ENCODE results near the gene GPRIN1. TPM values are rescaled to one million over a fixed set of nuclear protein-coding genes. Genes with fewer than 3 reads are reported as not detected.

The GPRIN1 gene
- total RNA-seq, 4 donors from 2014 or later = 0.24 to 0.75 (median 0.30) TPM

DNA sequence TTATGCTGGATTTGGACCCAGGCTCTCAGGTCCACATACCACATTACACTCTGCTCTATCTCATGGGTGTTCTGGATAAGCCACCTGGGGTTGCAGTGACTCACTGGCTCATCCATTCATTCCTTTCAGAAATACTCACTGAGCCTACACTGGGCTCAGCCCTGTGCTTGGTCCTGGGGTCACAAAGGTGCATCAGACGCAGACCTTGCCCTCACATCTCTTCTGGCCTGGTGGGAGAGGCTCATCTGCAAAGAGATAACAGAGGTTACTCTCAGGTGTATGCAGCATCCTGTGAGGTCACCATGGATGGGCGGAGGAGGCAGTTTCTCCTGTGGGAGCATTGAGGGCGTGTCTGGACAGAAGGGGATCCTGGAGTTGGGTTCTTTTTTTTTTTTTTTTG is 48.7 kb downstream of the GPRIN1 start:
- Histone ChIP-seq H3K27me3 (no peaks in the 10 kb centered on the region), H3K9me3 (no peaks in the 10 kb centered on the region)
- no peak for TF ChIP-seq POLR2A (IDR thresholded peaks at IDR 0.05)
- TF ChIP-seq, protein P1, sequence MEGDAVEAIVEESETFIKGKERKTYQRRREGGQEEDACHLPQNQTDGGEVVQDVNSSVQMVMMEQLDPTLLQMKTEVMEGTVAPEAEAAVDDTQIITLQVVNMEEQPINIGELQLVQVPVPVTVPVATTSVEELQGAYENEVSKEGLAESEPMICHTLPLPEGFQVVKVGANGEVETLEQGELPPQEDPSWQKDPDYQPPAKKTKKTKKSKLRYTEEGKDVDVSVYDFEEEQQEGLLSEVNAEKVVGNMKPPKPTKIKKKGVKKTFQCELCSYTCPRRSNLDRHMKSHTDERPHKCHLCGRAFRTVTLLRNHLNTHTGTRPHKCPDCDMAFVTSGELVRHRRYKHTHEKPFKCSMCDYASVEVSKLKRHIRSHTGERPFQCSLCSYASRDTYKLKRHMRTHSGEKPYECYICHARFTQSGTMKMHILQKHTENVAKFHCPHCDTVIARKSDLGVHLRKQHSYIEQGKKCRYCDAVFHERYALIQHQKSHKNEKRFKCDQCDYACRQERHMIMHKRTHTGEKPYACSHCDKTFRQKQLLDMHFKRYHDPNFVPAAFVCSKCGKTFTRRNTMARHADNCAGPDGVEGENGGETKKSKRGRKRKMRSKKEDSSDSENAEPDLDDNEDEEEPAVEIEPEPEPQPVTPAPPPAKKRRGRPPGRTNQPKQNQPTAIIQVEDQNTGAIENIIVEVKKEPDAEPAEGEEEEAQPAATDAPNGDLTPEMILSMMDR (IDR thresholded peaks at IDR 0.05) = no peak

DNA sequence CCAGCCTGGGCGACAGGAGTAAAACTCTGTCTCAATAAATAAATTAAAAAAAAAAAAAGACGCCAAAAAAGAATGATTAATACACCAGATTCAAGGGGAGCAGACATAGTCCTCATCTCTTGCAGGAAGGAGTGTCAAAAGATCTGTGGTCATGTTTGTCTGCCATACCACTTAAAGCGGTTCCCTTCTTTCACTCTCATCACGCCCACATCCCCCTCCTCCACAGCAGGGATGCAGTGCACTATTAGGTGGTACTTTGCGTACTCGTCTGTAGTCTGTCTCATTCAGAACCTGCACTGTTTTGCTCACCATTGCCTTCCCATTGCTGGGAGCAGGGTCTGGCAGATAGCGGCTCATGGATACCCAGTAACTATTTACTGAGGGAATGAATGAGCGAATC is 49.6 kb downstream of the GPRIN1 start:
- TF ChIP-seq, protein P1 (IDR thresholded peaks at IDR 0.05) = no peak
- TF ChIP-seq POLR2A (IDR thresholded peaks at IDR 0.05) = no peak
- Histone ChIP-seq H3K9me3 (no peaks in the 10 kb centered on the region), H3K4me3 (replicated peaks in 1 of 3) (no peak overlapping the region), H3K36me3 (no peaks in the 10 kb centered on the region), H3K4me1 (no peaks in the 10 kb centered on the region), H3K27me3 (no peaks in the 10 kb centered on the region), H3K27ac (no peak overlapping the region)
- intact Hi-C loops (cut with DNase I) = no loop called here
- WGBS, 2 donors = 72 to 78% methylated on average over 8 of the region's 8 CpGs
- no peak for DNase-seq

More for the DNA sequence above, 48.7 kb downstream of the GPRIN1 start:
- intact Hi-C loops (cut with DNase I) = no loop called here
- H3K4me1 ChIP-seq = no peaks in the 10 kb centered on the region
- H3K36me3 ChIP-seq = no peaks in the 10 kb centered on the region
- H3K4me3 ChIP-seq (replicated peaks in 1 of 3) = no peak overlapping the region
- no peak for DNase-seq
- H3K27ac ChIP-seq = no peak overlapping the region
- WGBS, 2 donors = 83 to 85% methylated on average over 3 of the region's 3 CpGs

DNA sequence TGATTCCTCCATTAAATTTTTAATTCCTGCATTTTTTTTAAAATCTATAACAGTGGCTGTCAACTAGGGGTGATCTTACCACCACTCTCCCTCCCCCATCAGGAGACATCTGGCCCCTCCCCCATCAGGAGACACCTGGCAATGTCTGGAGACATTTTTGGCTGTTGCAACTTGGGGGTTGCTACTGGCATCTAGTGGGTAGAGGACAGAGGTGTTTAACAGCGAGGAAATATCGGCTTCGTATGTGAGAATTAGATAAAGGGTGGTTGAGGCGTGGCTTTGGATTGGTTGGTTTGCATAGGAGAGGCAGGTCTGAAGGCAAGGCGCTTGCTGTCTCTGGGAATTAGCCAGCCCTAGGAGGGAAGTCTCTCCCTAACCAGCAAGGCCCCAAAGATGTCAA is 50.3 kb downstream of the GPRIN1 start:
- H3K4me1 ChIP-seq = no peaks in the 10 kb centered on the region
- no peak overlapping the region for H3K4me3 ChIP-seq (replicated peaks in 1 of 3)
- intact Hi-C loops (cut with DNase I) = no loop called here
- no peaks in the 10 kb centered on the region for H3K9me3 ChIP-seq
- H3K27ac ChIP-seq = no peak overlapping the region
- DNase-seq = no peak
- TF ChIP-seq, protein P1 (IDR thresholded peaks at IDR 0.05) = no peak
- no peak for TF ChIP-seq POLR2A (IDR thresholded peaks at IDR 0.05)
- no peaks in the 10 kb centered on the region for H3K27me3 ChIP-seq
- 58% methylated on average over 5 of the region's 5 CpGs for WGBS, 2 donors
- H3K36me3 ChIP-seq = no peaks in the 10 kb centered on the region

DNA sequence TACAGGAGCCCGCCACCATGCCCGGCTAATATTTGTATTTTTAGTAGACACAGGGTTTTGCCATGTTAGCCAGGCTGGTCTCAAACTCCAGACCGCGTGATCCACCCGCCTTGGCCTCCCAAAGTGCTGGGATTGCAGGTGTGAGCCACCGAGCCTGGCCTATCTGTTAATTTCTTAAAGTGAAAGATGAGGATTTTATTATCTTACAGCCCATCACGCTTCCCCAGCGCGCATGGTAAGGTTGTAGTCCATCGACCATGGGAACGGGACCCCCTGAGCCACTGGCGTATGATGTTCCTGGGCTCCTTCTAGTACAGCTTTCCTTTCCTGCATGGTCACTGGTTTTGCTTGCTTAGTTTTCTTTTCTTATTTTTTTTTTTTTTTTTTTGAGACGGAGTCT is 52.1 kb downstream of the GPRIN1 start:
- 95 to 96% methylated on average over 13 of the region's 13 CpGs for WGBS, 2 donors
- intact Hi-C loops (cut with DNase I) = no loop called here
- no peaks in the 10 kb centered on the region for H3K27me3 ChIP-seq

DNA sequence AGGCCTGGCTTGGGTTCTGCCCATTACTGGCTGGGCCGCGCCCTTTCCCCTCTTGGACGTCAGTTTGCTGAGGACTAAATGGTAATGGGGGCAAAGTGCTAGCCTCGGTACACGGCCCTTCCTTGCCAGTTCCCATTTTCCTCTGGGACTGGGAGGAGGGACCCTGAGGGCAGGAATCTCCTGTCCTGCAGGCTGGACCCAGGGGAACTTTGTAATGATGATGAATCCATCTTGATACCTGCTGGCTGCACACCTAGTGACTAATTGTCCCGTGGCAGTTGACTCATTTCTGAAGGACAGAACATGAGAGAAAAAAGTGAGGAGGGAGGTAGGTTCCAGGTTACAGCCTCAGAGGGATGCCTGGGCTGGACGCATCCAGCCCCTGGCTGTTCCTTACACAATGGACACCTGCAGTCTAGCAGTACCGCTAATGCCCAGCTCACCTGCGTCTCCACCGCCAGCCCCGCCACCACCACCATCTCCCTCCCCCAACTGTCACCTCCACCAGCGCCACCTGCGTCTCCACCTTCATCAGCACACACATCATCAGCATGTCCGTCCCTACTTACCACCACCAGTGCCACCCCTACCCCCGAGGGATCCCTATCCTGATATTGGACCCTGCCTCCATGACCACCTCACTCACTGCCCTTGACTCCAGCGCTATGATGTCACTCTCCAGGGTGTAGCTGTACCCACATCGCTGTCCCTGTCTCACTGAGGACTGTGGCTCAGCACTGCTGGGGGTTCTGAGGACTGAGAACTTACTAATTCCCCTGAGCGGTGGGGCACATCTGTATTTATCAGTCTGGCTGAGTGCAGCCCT is 56.5 kb downstream of the GPRIN1 start:
- intact Hi-C loops (cut with DNase I) = no loop called here
- DNase-seq = no peak
- Histone ChIP-seq H3K36me3 (no peaks in the 10 kb centered on the region), H3K27ac (no peak overlapping the region), H3K4me1 (no peaks in the 10 kb centered on the region), H3K4me3 (replicated peaks in 1 of 3) (no peak overlapping the region), H3K9me3 (no peaks in the 10 kb centered on the region), H3K27me3 (no peaks in the 10 kb centered on the region)
- TF ChIP-seq, protein P1 (IDR thresholded peaks at IDR 0.05) = no peak
- no peak for TF ChIP-seq POLR2A (IDR thresholded peaks at IDR 0.05)
- 62 to 70% methylated on average over 16 to 17 of the region's 18 CpGs for WGBS, 2 donors

More for the DNA sequence above, 52.1 kb downstream of the GPRIN1 start:
- Histone ChIP-seq H3K9me3 (no peaks in the 10 kb centered on the region), H3K27ac (no peak overlapping the region), H3K4me1 (no peaks in the 10 kb centered on the region), H3K4me3 (replicated peaks in 1 of 3) (no peak overlapping the region), H3K36me3 (no peaks in the 10 kb centered on the region)
- DNase-seq = no peak
- TF ChIP-seq, protein P1 (IDR thresholded peaks at IDR 0.05) = no peak
- no peak for TF ChIP-seq POLR2A (IDR thresholded peaks at IDR 0.05)

All from thyroid gland (tissue), 4 donors.